Lower leg skin (tissue), 4 donors: ENCODE results near the gene IRAK1. TPM values are rescaled to one million over a fixed set of nuclear protein-coding genes. Genes with fewer than 3 reads are reported as not detected.
A peak's percentile ranks its signal among the peaks of the same experiment; 100 is the strongest.

Source experiments
- DNase-seq, 2 donors: peaks; one replicate each; pipeline ENCODE4 v3.0.0-alpha.2; 2019; ENCODE audit warnings: low spot score in 2 of 2
- H3K4me3 ChIP-seq: fragments of 200-600 bp; sonication (generic); 2 replicates; pipeline ENCODE4 v1.5.1; 2017; ENCODE audit warnings: mild to moderate bottlenecking, low read depth; ENCODE audit not compliant: poor library complexity, severe bottlenecking
- CTCF ChIP-seq, 3 donors: fragments of 450-650 bp; IDR thresholded peaks; one replicate each; pipeline ENCODE4 v1.5.1; 2016; ENCODE audit warnings: antibody characterized with exemption in 3 of 3, mild to moderate bottlenecking in 3 of 3, moderate library complexity in 2 of 3
- POLR2A ChIP-seq, 2 donors: fragments of 450-650 bp; IDR thresholded peaks; one replicate each; pipeline ENCODE4 v1.6.1; 2016 to 2017; ENCODE audit warnings: antibody characterized with exemption in 2 of 2, mild to moderate bottlenecking in 1 of 2, moderate library complexity in 1 of 2
- WGBS, 2 donors: methylation state at CpG; one replicate each; pipeline ENCODE4 v1.1.5; 2018; 5-methylcytosine and 5-hydroxymethylcytosine counted together
- intact Hi-C: fragments of 100-400 bp; cut with DNase I; formaldehyde crosslinking; loops from one replicate; pipeline ENCODE4 v1.15.0; 2023; ENCODE audit warnings: low total_unique reads
- total RNA-seq, 4 donors: library from RNA; depleted of rRNA; stranded (reverse); fragments of >200 nt; gene quantifications; one replicate each; pipeline ENCODE4 v1.1.0, GENCODE V29; 2016

The IRAK1 gene
- total RNA-seq, 4 donors from 2014 or later = 57.5 to 67.4 (median 60.6) TPM

GRCh38 chrX:154059729-154060245 is 40.1 kb upstream of the IRAK1 start:
- TF ChIP-seq POLR2A (IDR thresholded peaks at IDR 0.05) = no peak
- no peak for TF ChIP-seq CTCF (IDR thresholded peaks at IDR 0.05)
- no peak for DNase-seq
- intact Hi-C loops = no loop called here
- no peak overlapping the region for H3K4me3 ChIP-seq
- 71 to 76% methylated on average over 5 of the region's 5 CpGs for WGBS, 2 donors

- no peak overlapping the region for H3K4me3 ChIP-seq
- DNase-seq = no peak
- TF ChIP-seq POLR2A (IDR thresholded peaks at IDR 0.05) (no peak), CTCF (IDR thresholded peaks at IDR 0.05) (no peak)
- intact Hi-C loops = no loop called here
- 8 to 33% methylated on average over 1 of the region's 1 CpG for WGBS, 2 donors
These were observed 39.5 kb upstream of the IRAK1 start for GRCh38 chrX:154059231-154059630.

GRCh38 chrX:154058214-154058997 is 38.7 kb upstream of the IRAK1 start:
- WGBS, 2 donors = 79 to 86% methylated on average over 9 to 11 of the region's 11 CpGs
- no peak for DNase-seq
- intact Hi-C loops = no loop called here
- TF ChIP-seq CTCF (IDR thresholded peaks at IDR 0.05) = no peak
- no peak for TF ChIP-seq POLR2A (IDR thresholded peaks at IDR 0.05)
- H3K4me3 ChIP-seq = no peak overlapping the region

- intact Hi-C loops = no loop called here
- DNase-seq = no peak
- 77 to 83% methylated on average over 1 of the region's 1 CpG for WGBS, 2 donors
- TF ChIP-seq POLR2A (IDR thresholded peaks at IDR 0.05) (no peak), CTCF (IDR thresholded peaks at IDR 0.05) (no peak)
- H3K4me3 ChIP-seq = no peak overlapping the region
These were observed 38.1 kb upstream of the IRAK1 start for GRCh38 chrX:154057791-154058190.

- TF ChIP-seq POLR2A (IDR thresholded peaks at IDR 0.05) (no peak), CTCF (IDR thresholded peaks at IDR 0.05) (no peak)
- no peak overlapping the region for H3K4me3 ChIP-seq
- intact Hi-C loops = no loop called here
- DNase-seq = peak in 1 of 2 donors; percentile 34
- WGBS, 2 donors = 50 to 59% methylated on average over 8 of the region's 8 CpGs
These were observed 37.1 kb upstream of the IRAK1 start for GRCh38 chrX:154056770-154057241.
